ENCODE results near the gene TMEM131L.

DNA sequence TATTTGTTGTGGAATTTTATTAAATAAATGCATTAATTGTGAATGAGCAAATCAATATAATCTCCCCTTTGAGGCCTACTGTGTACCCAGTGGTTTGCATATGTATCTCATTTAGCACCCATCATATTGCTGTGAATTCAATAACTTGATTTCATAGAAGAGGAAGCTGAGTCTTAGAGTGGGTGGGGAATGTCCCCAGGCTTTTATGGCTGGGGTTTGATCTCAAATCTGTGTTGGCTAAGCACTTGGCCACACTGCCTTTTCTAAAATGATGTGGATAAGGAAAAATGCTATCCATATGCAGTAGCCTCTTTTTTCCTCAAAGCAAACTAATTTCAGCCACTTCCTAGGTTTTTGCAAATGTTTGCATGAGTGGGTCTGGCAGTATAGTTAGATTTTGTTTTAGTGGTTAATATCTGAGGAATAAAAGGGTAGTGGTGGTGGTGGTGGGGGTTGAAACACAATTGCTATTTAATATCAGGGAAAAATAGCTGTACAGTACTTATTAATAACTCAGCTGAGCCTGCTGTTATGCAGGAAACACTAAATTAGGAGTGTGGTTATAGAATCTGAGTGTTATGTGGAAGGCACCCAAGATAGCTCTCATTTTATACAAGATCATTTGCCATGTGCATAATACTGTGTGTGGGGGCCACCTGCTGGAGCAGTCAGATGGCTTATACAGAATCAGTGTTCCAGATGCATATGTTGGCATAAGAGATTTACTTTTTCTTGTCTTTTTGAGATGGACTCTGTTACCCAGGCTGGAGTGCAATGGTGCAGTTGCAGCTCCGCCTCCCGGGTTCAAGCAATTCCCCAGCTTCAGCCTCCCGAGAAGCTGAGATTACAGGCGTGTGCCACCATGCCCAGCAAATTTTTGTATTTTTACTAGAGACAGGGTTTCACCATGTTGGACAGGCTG is 108.0 kb downstream of the TMEM131L start:
- TF ChIP-seq, protein P1, sequence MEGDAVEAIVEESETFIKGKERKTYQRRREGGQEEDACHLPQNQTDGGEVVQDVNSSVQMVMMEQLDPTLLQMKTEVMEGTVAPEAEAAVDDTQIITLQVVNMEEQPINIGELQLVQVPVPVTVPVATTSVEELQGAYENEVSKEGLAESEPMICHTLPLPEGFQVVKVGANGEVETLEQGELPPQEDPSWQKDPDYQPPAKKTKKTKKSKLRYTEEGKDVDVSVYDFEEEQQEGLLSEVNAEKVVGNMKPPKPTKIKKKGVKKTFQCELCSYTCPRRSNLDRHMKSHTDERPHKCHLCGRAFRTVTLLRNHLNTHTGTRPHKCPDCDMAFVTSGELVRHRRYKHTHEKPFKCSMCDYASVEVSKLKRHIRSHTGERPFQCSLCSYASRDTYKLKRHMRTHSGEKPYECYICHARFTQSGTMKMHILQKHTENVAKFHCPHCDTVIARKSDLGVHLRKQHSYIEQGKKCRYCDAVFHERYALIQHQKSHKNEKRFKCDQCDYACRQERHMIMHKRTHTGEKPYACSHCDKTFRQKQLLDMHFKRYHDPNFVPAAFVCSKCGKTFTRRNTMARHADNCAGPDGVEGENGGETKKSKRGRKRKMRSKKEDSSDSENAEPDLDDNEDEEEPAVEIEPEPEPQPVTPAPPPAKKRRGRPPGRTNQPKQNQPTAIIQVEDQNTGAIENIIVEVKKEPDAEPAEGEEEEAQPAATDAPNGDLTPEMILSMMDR (IDR thresholded peaks at IDR 0.05; ENCODE audit: insufficient read depth, low read depth, low read length): peak; percentile 61
- no peak for TF ChIP-seq EZH2 (IDR thresholded peaks at IDR 0.05; ENCODE audit: insufficient read depth, low read length)

Data from astrocyte (in vitro differentiated cells and primary cell).